IPS DF 6.9 (cell line): Measurements from ENCODE around the gene SIGMAR1.

ENCODE experiments used
- DNase-seq: peaks from one replicate; pipeline ENCODE4 v3.0.0-alpha.2; 2013; ENCODE audit warnings: low read depth, low spot score
- H3K27ac ChIP-seq: one replicate; pipeline ENCODE4 v1.5.1; 2013; ENCODE audit warnings: low read length, control low read depth
- H3K27me3 ChIP-seq: 2 replicates; pipeline ENCODE4 v1.6.1; 2013; ENCODE audit warnings: mild to moderate bottlenecking, low read length; ENCODE audit not compliant: control insufficient read depth, insufficient read depth
- H3K36me3 ChIP-seq: 2 replicates; pipeline ENCODE4 v1.6.1; 2013; ENCODE audit warnings: low read length; ENCODE audit not compliant: control insufficient read depth, insufficient read depth
- H3K4me1 ChIP-seq: 2 replicates; pipeline ENCODE4 v1.6.1; 2013; ENCODE audit warnings: low read length; ENCODE audit not compliant: control insufficient read depth, insufficient read depth
- H3K4me3 ChIP-seq: 2 replicates; pipeline ENCODE4 v1.5.1; 2013; ENCODE audit warnings: mild to moderate bottlenecking, low read length
- H3K9me3 ChIP-seq: 2 replicates; pipeline ENCODE4 v1.6.1; 2013; ENCODE audit warnings: low read length, inconsistent platforms; ENCODE audit not compliant: control insufficient read depth, insufficient read depth
- WGBS: extraction: QIAGEN DNeasy Blood & Tissue Kit; methylation state at CpG from one replicate; pipeline ENCODE4 v1.1.7; 2013; ENCODE audit warnings: mixed read lengths, missing lambda C conversion rate; ENCODE audit not compliant: insufficient read length, insufficient coverage; 5-methylcytosine and 5-hydroxymethylcytosine counted together

Gene SIGMAR1

GRCh38 chr9:34588671-34589635 is 48.6 kb downstream of the SIGMAR1 start:
- no peak for DNase-seq
- H3K4me3 ChIP-seq = peak overlapping the region; percentile 83; the same call in 1 of the 2 replicates

GRCh38 chr9:34587271-34587670 is 50.3 kb downstream of the SIGMAR1 start:
- peaks cover 76% of the 10 kb centered on the region for H3K27me3 ChIP-seq
- WGBS = no CpG with 5 or more reads among the region's 2 CpGs

More at GRCh38 chr9:34588671-34589635, 48.6 kb downstream of the SIGMAR1 start:
- H3K36me3 ChIP-seq = no peaks in the 10 kb centered on the region
- peaks cover 89% of the 10 kb centered on the region for H3K27me3 ChIP-seq
- no peak overlapping the region for H3K27ac ChIP-seq
- peaks cover 11% of the 10 kb centered on the region for H3K4me1 ChIP-seq
- no peaks in the 10 kb centered on the region for H3K9me3 ChIP-seq
- WGBS = no CpG with 5 or more reads among the region's 86 CpGs

GRCh38 chr9:34585946-34586669 is 51.5 kb downstream of the SIGMAR1 start:
- Histone ChIP-seq H3K4me1 (peaks cover 10% of the 10 kb centered on the region), H3K36me3 (no peaks in the 10 kb centered on the region), H3K27ac (no peak overlapping the region), H3K4me3 (no peak overlapping the region), H3K27me3 (peaks cover 66% of the 10 kb centered on the region), H3K9me3 (no peaks in the 10 kb centered on the region)
- no peak for DNase-seq
- no CpG with 5 or more reads among the region's 11 CpGs for WGBS

More at GRCh38 chr9:34587271-34587670, 50.3 kb downstream of the SIGMAR1 start:
- Histone ChIP-seq H3K4me3 (no peak overlapping the region), H3K27ac (no peak overlapping the region), H3K36me3 (no peaks in the 10 kb centered on the region), H3K9me3 (no peaks in the 10 kb centered on the region), H3K4me1 (peaks cover 11% of the 10 kb centered on the region)
- no peak for DNase-seq

GRCh38 chr9:34584970-34585369 is 52.6 kb downstream of the SIGMAR1 start:
- Histone ChIP-seq H3K4me3 (no peak overlapping the region), H3K4me1 (peaks cover 10% of the 10 kb centered on the region), H3K27ac (no peak overlapping the region), H3K36me3 (no peaks in the 10 kb centered on the region), H3K9me3 (no peaks in the 10 kb centered on the region), H3K27me3 (peaks cover 58% of the 10 kb centered on the region)
- no CpG with 5 or more reads among the region's 5 CpGs for WGBS
- DNase-seq = no peak
